Peyer's patch (tissue), 4 donors: ENCODE data around the gene CTXN3. TPM values are rescaled to one million over a fixed set of nuclear protein-coding genes. Genes with fewer than 3 reads are reported as not detected.

Experiments used
- DNase-seq, 3 donors: peaks; one replicate each; pipeline ENCODE4 v3.0.0-alpha.2; 2017 to 2019
- H3K27ac ChIP-seq, 4 donors: fragments of 200-600 bp; sonication (generic); one replicate each; pipeline ENCODE4 v1.5.1; 2016 to 2019
- H3K27me3 ChIP-seq, 2 donors: fragments of 200-600 bp; sonication (generic); one replicate each; pipeline ENCODE4 v1.5.1; 2019
- H3K36me3 ChIP-seq, 3 donors: fragments of 200-600 bp; sonication (generic); one replicate each; pipeline ENCODE4 v1.5.1; 2016 to 2019
- H3K4me1 ChIP-seq, 4 donors: fragments of 200-600 bp; sonication (generic); one replicate each; pipeline ENCODE4 v1.5.1; 2016 to 2019
- H3K4me3 ChIP-seq, 4 donors: fragments of 200-600 bp; sonication (generic); 1 replicate in 3 of 4; 2 replicates in 1 of 4; pipeline ENCODE4 v1.5.1; 2016 to 2019; ENCODE audit warnings: mild to moderate bottlenecking in 1 of 4
- H3K9me3 ChIP-seq, 4 donors: fragments of 200-600 bp; sonication (generic); one replicate each; pipeline ENCODE4 v1.5.1; 2016 to 2019; ENCODE audit warnings: mild to moderate bottlenecking in 1 of 4
- POLR2A ChIP-seq, 2 donors: fragments of 450-650 bp; IDR thresholded peaks; one replicate each; pipeline ENCODE4 v1.5.1; 2017; ENCODE audit warnings: antibody characterized with exemption in 2 of 2, mild to moderate bottlenecking in 2 of 2, moderate library complexity in 2 of 2
- total RNA-seq, 4 donors: library from RNA; depleted of rRNA; stranded (reverse); fragments of >200 nt; gene quantifications; one replicate each; pipeline ENCODE4 v1.1.0, GENCODE V29; 2016
- TF ChIP-seq, protein P1 (sequence below), 6 experiments: fragments of 450-650 bp in 4 of 6; fragments of 200-600 bp in 2 of 6; sonication (generic) in 1 of 6; IDR thresholded peaks; one replicate each; pipeline ENCODE4 v1.5.1; 2017 to 2019; ENCODE audit warnings: antibody characterized with exemption in 6 of 6, mild to moderate bottlenecking in 3 of 6, moderate library complexity in 1 of 6

CTXN3 gene
- total RNA-seq, 4 donors from 2014 or later: not detected

DNA sequence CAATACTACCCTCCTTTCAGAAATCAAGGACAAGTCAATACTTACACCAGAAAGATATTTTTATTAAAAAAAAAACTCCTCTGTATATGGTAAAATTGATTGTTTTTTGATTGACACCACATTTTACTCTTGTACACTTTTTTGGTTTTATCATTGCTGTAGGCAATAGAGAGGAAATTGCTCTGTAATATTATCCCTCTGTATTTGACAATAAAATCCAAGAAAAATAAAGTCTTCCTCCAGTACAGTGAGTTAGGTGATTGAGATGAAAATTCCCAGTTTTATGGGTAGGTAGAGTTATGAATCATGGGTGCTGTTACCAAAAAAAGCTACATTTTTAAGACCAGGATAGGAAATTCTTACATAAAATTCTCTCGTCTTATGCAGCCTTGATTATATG is 31.7 kb downstream of the CTXN3 start:
- H3K4me3 ChIP-seq: no peak overlapping the region
- H3K9me3 ChIP-seq: no peaks in the 10 kb centered on the region
- H3K27ac ChIP-seq: no peak overlapping the region
- no peak for DNase-seq
- no peaks in the 10 kb centered on the region for H3K4me1 ChIP-seq
- no peaks in the 10 kb centered on the region for H3K27me3 ChIP-seq
- TF ChIP-seq POLR2A (IDR thresholded peaks at IDR 0.05): no peak
- TF ChIP-seq, protein P1, sequence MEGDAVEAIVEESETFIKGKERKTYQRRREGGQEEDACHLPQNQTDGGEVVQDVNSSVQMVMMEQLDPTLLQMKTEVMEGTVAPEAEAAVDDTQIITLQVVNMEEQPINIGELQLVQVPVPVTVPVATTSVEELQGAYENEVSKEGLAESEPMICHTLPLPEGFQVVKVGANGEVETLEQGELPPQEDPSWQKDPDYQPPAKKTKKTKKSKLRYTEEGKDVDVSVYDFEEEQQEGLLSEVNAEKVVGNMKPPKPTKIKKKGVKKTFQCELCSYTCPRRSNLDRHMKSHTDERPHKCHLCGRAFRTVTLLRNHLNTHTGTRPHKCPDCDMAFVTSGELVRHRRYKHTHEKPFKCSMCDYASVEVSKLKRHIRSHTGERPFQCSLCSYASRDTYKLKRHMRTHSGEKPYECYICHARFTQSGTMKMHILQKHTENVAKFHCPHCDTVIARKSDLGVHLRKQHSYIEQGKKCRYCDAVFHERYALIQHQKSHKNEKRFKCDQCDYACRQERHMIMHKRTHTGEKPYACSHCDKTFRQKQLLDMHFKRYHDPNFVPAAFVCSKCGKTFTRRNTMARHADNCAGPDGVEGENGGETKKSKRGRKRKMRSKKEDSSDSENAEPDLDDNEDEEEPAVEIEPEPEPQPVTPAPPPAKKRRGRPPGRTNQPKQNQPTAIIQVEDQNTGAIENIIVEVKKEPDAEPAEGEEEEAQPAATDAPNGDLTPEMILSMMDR (IDR thresholded peaks at IDR 0.05): no peak
- H3K36me3 ChIP-seq: no peaks in the 10 kb centered on the region

DNA sequence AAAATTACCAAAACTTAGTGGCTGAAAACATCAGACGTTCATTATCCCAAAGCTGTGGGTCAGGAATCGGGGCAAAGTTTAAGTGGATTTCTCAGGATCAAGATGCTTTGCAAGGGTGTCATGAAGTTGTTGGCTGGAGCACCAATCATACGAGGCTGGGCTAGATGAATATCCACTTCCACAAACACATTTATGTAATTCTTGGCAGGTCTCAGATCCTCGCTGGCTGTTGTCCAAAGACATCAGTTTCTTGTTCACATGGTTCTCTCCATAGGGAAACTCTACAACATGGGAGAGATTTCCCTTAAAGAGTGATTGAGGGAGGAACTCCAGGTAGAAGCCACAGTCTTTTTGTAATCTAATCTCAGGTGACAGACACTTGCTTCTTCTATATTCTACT is 34.1 kb downstream of the CTXN3 start:
- H3K27ac ChIP-seq: no peak overlapping the region
- TF ChIP-seq POLR2A (IDR thresholded peaks at IDR 0.05): no peak
- TF ChIP-seq, protein P1 (IDR thresholded peaks at IDR 0.05): no peak
- DNase-seq: no peak
- no peaks in the 10 kb centered on the region for H3K4me1 ChIP-seq
- no peaks in the 10 kb centered on the region for H3K27me3 ChIP-seq
- H3K9me3 ChIP-seq: no peaks in the 10 kb centered on the region
- H3K36me3 ChIP-seq: no peaks in the 10 kb centered on the region
- H3K4me3 ChIP-seq: no peak overlapping the region

DNA sequence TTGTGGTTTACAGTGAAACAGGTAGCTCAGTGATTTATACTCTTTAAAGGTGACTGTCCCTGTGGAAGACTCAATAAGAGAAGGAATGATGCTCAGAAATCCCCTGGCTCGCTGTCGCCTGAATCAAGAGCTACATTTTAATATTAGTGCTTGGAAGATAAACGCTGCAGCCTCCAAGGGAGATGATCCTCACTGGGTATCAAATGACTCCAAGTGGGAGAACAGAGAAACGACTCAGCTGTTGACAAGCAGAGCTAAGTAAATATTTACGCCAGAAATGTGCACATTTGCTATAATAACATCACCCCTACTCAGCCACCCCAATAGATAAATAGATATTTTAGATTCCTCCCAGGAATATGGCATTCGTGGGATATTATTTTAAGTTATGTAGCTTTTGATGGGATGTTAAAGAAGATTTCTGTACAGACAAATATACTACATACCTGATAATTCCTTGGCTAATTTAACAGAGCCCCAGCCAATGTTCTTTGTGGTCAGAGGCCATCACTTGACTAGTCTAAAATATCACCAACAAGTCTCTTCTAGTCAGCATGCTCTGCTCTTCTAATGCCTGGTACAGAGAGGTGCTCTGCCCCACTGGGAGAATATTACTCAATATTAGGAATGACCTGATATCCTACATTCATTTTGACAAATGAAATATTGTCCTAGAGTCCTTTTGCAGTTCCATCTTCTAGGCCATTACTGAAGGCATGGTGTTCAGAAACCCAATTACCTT is 36.0 kb downstream of the CTXN3 start:
- Histone ChIP-seq H3K27ac (no peak overlapping the region), H3K27me3 (no peaks in the 10 kb centered on the region), H3K9me3 (no peaks in the 10 kb centered on the region), H3K4me3 (no peak overlapping the region), H3K36me3 (no peaks in the 10 kb centered on the region), H3K4me1 (no peaks in the 10 kb centered on the region)
- TF ChIP-seq, protein P1 (IDR thresholded peaks at IDR 0.05): no peak
- no peak for TF ChIP-seq POLR2A (IDR thresholded peaks at IDR 0.05)
- DNase-seq: no peak

DNA sequence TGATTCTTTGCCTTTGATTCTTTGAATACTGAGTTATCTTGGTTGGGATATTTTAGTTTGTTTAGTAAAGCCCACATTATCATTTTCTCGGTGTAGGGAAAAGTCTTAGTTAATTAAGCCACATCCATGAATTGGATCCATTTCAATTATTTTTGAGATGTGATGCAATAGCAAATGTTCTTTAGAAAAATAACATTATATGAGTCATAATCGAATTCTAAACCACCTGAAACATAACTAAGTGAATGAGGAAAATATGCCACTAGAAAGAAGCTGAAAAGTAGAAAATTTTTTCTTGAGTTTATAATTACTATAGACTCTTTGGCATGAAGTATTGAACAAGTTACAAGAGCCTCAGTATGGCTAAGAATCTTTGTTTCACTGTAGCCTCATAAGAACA is 36.8 kb downstream of the CTXN3 start:
- Histone ChIP-seq H3K36me3 (no peaks in the 10 kb centered on the region), H3K27me3 (no peaks in the 10 kb centered on the region), H3K4me3 (no peak overlapping the region), H3K9me3 (no peaks in the 10 kb centered on the region), H3K4me1 (no peaks in the 10 kb centered on the region), H3K27ac (no peak overlapping the region)
- no peak for TF ChIP-seq POLR2A (IDR thresholded peaks at IDR 0.05)
- TF ChIP-seq, protein P1 (IDR thresholded peaks at IDR 0.05): no peak
- DNase-seq: no peak

DNA sequence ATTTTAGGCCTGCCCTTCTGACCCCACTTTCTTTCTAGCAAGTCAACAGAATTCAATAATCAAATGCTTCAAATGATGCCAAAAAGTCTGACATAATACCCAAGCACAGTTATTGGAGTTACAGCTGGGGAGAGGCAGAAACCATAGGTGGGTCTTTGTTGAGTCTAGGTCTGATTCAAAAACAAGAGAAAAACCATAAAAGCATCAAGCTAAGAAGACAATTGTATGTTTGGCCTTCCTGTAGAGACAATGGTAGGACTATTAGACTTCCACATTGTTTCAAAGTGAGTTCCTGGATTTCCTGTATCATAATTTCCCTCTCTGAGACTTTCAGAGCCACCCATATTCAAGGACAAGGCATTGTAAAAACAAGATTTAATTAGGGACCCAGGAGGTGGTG is 37.5 kb downstream of the CTXN3 start:
- TF ChIP-seq, protein P1 (IDR thresholded peaks at IDR 0.05): no peak
- no peak for TF ChIP-seq POLR2A (IDR thresholded peaks at IDR 0.05)
- no peak overlapping the region for H3K27ac ChIP-seq
- H3K4me3 ChIP-seq: no peak overlapping the region
- no peaks in the 10 kb centered on the region for H3K36me3 ChIP-seq
- H3K27me3 ChIP-seq: no peaks in the 10 kb centered on the region
- H3K9me3 ChIP-seq: no peaks in the 10 kb centered on the region
- H3K4me1 ChIP-seq: no peaks in the 10 kb centered on the region
- no peak for DNase-seq
